CD4-positive, alpha-beta memory T cell (primary cell): ENCODE data around the gene ATP2C2. TPM values are rescaled to one million over a fixed set of nuclear protein-coding genes. Genes with fewer than 3 reads are reported as not detected.
A peak's percentile ranks its signal among the peaks of the same experiment; 100 is the strongest.

Experiments used
- CTCF ChIA-PET: fragments of 350-600 bp; sonication (Branson Sonifier 250); formaldehyde crosslinking; loops from one replicate; lab custom pipeline; 2021; ENCODE audit warnings: inconsistent platforms; ENCODE audit not compliant: partially characterized antibody; lab: Charles Lee
- POLR2A ChIA-PET: fragments of 350-600 bp; sonication (Branson Sonifier 250); formaldehyde crosslinking; loops from one replicate; lab custom pipeline; 2021; ENCODE audit not compliant: partially characterized antibody; lab: Charles Lee
- DNase-seq, 5 donors: peaks; one replicate each; pipeline versions ENCODE4 v3.0.0 to v3.0.0-alpha.2; 2020 to 2022; ENCODE audit warnings: mixed read lengths in 1 of 5
- H3K27ac ChIP-seq: one replicate; pipeline ENCODE4 v1.7.0; 2013; ENCODE audit warnings: low read depth, low read length
- H3K27me3 ChIP-seq: 2 replicates; pipeline ENCODE4 v1.7.0; 2013; ENCODE audit warnings: mild to moderate bottlenecking, low read length, moderate library complexity; ENCODE audit not compliant: insufficient read depth
- H3K36me3 ChIP-seq: 2 replicates; pipeline ENCODE4 v1.7.0; 2013; ENCODE audit warnings: mild to moderate bottlenecking, low read length, moderate library complexity; ENCODE audit not compliant: insufficient read depth
- H3K4me1 ChIP-seq: 2 replicates; pipeline ENCODE4 v1.7.0; 2013; ENCODE audit warnings: mild to moderate bottlenecking, low read length, moderate library complexity; ENCODE audit not compliant: insufficient read depth
- H3K4me3 ChIP-seq, 2 donors: one replicate each; pipeline ENCODE4 v1.7.0; 2013; ENCODE audit warnings: low read length in 2 of 2, mild to moderate bottlenecking in 1 of 2
- H3K9me3 ChIP-seq, 2 donors: one replicate each; pipeline ENCODE4 v1.7.0; 2013; ENCODE audit warnings: low read length in 2 of 2, control low read depth in 1 of 2; ENCODE audit not compliant: control insufficient read depth in 1 of 2
- H3K27ac Mint-ChIP-seq, 7 donors: one replicate each; pipeline ENCODE4 v1.8.0; 2020 to 2021; ENCODE audit warnings: mixed read lengths in 7 of 7, mild to moderate bottlenecking in 6 of 7, inconsistent platforms in 3 of 7, moderate library complexity in 3 of 7
- H3K27me3 Mint-ChIP-seq, 2 donors: one replicate each; pipeline ENCODE4 v1.8.0; 2020 to 2021; ENCODE audit warnings: mixed read lengths in 2 of 2
- H3K36me3 Mint-ChIP-seq, 2 donors: one replicate each; pipeline ENCODE4 v1.8.0; 2020 to 2021; ENCODE audit warnings: mixed read lengths in 2 of 2, inconsistent platforms in 1 of 2, mild to moderate bottlenecking in 1 of 2
- H3K4me1 Mint-ChIP-seq, 4 donors: one replicate each; pipeline ENCODE4 v1.8.0; 2020 to 2021; ENCODE audit warnings: mixed read lengths in 4 of 4, mild to moderate bottlenecking in 1 of 4
- H3K4me3 Mint-ChIP-seq, 8 donors: one replicate each; pipeline ENCODE4 v1.8.0; 2020 to 2021; ENCODE audit warnings: mixed read lengths in 8 of 8, mild to moderate bottlenecking in 7 of 8, moderate library complexity in 6 of 8, inconsistent platforms in 3 of 8
- H3K9me3 Mint-ChIP-seq, 8 donors: one replicate each; pipeline ENCODE4 v1.8.0; 2020 to 2021; ENCODE audit warnings: mixed read lengths in 8 of 8, mild to moderate bottlenecking in 5 of 8, inconsistent platforms in 3 of 8, moderate library complexity in 1 of 8
- intact Hi-C: fragments of 100-400 bp; cut with micrococcal nuclease; formaldehyde crosslinking; loops from one replicate; pipeline ENCODE4 v1.15.1; 2023
- polyA plus RNA-seq, 2 donors: library from polyadenylated mRNA; unstranded; fragments of 300-500 nt; fragmentation: Illumina TruSeq; gene quantifications; one replicate each; pipeline ENCODE4 v1.2.3, GENCODE V29; 2021
- total RNA-seq, 2 experiments: library from RNA; stranded (reverse); gene quantifications; one replicate each; pipeline ENCODE4 v1.2.3, GENCODE V29; 2021

ATP2C2 gene
- total and polyA plus RNA-seq, 4 experiments from 2014 or later, result not detected

DNA sequence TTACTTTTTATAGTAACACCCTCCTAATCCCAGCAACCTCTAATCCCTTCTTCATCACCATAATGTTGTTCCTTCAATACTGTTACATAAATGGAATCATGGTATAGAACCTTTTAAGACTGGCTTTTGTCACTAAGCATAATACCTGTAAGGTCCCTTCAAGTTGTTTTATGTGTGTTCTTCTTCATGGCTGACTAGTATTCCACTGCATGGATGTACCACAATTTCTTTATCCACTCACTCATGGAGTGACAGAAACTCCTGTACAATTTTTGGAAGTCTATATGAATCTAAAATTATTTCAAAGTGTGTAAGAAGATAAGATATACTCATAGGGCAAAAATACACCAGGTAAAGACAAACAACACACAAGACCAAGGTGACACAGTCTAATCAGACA lies 99.4 kb downstream of the ATP2C2 start:
- H3K9me3 ChIP-seq, result peaks cover 6 to 7% of the 10 kb centered on the region in 2 donors
- H3K4me3 ChIP-seq, result no peak overlapping the region
- H3K9me3 Mint-ChIP-seq, result peaks cover 0 to 23% (median 10%) of the 10 kb centered on the region in 8 donors
- no peak for DNase-seq
- H3K4me1 ChIP-seq, result no peaks in the 10 kb centered on the region
- H3K4me3 Mint-ChIP-seq, result no peak overlapping the region
- intact Hi-C loops, result no loop called here
- H3K27me3 Mint-ChIP-seq, result no peaks in the 10 kb centered on the region
- no peak overlapping the region for H3K27ac ChIP-seq
- H3K4me1 Mint-ChIP-seq, result peaks cover 0 to under 1% (median 0%) of the 10 kb centered on the region in 4 donors
- H3K27me3 ChIP-seq, result no peaks in the 10 kb centered on the region
- H3K36me3 Mint-ChIP-seq, result peaks cover 45 to 55% of the 10 kb centered on the region in 2 donors
- ChIA-PET CTCF (no interaction called here), POLR2A (no interaction called here)
- peaks cover 8% of the 10 kb centered on the region for H3K36me3 ChIP-seq
- H3K27ac Mint-ChIP-seq, result no peak overlapping the region

DNA sequence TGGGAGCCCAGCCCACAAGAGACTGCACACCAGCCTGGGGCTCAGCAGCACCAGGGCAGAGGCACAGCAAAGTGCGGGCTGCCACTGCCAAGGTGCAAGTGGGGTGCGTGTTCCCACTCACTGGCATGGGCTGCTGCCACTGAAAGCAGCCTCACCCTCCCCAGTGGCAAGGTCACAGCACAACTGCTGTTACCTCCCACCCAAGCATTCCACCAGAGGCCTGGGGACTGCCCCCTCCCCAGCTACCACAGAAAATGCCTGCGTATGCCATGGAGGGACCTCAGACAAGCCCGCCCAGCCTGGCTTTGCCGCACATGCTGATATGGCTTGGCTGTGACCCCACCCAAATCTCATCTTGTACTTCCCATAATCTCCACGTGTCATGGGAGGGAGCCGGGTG lies 103.0 kb downstream of the ATP2C2 start:
- peaks cover 0 to 7% (median under 1%) of the 10 kb centered on the region in 4 donors for H3K4me1 Mint-ChIP-seq
- DNase-seq, result no peak
- Histone ChIP-seq H3K27ac (no peak overlapping the region), H3K27me3 (no peaks in the 10 kb centered on the region), H3K36me3 (no peaks in the 10 kb centered on the region), H3K4me3 (no peak overlapping the region), H3K4me1 (no peaks in the 10 kb centered on the region), H3K9me3 (peaks cover 6 to 7% of the 10 kb centered on the region in 2 donors)
- H3K4me3 Mint-ChIP-seq, result no peak overlapping the region
- no peaks in the 10 kb centered on the region for H3K27me3 Mint-ChIP-seq
- peaks cover 33 to 36% of the 10 kb centered on the region in 2 donors for H3K36me3 Mint-ChIP-seq
- CTCF ChIA-PET, result no interaction called here
- no peak overlapping the region for H3K27ac Mint-ChIP-seq
- intact Hi-C loops, result no loop called here
- POLR2A ChIA-PET, result no interaction called here
- H3K9me3 Mint-ChIP-seq, result peaks cover 2 to 17% (median 9%) of the 10 kb centered on the region in 8 donors

DNA sequence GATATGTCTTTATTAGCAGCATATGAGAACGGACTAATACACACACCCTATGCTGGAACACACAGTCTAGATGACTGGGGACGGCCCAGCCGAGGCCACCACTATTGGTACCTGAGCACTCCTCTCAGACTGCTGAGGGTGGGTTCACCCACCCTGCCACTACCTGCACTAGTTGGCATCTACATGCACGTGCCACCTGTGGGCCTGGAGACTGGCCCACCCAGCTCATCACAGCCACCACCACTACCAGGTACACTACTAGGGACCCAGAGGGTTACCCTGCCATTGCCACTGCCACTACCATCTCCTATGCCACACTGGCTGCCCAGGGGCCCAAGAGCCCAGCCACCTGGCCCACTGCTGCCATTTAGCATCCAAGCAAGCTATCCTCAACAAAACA lies 103.6 kb downstream of the ATP2C2 start:
- no peak overlapping the region for H3K27ac Mint-ChIP-seq
- CTCF ChIA-PET, result no interaction called here
- H3K9me3 Mint-ChIP-seq, result peaks cover 2 to 11% (median 8%) of the 10 kb centered on the region in 8 donors
- H3K4me3 ChIP-seq, result no peak overlapping the region
- peaks cover 6 to 7% of the 10 kb centered on the region in 2 donors for H3K9me3 ChIP-seq
- H3K36me3 Mint-ChIP-seq, result peaks cover 26 to 30% of the 10 kb centered on the region in 2 donors
- intact Hi-C loops, result no loop called here
- no peaks in the 10 kb centered on the region for H3K4me1 ChIP-seq
- POLR2A ChIA-PET, result no interaction called here
- DNase-seq, result no peak
- H3K36me3 ChIP-seq, result no peaks in the 10 kb centered on the region
- no peak overlapping the region for H3K4me3 Mint-ChIP-seq
- H3K27me3 Mint-ChIP-seq, result no peaks in the 10 kb centered on the region
- no peaks in the 10 kb centered on the region for H3K27me3 ChIP-seq
- H3K27ac ChIP-seq, result no peak overlapping the region
- H3K4me1 Mint-ChIP-seq, result peaks cover 0 to 7% (median under 1%) of the 10 kb centered on the region in 4 donors

DNA sequence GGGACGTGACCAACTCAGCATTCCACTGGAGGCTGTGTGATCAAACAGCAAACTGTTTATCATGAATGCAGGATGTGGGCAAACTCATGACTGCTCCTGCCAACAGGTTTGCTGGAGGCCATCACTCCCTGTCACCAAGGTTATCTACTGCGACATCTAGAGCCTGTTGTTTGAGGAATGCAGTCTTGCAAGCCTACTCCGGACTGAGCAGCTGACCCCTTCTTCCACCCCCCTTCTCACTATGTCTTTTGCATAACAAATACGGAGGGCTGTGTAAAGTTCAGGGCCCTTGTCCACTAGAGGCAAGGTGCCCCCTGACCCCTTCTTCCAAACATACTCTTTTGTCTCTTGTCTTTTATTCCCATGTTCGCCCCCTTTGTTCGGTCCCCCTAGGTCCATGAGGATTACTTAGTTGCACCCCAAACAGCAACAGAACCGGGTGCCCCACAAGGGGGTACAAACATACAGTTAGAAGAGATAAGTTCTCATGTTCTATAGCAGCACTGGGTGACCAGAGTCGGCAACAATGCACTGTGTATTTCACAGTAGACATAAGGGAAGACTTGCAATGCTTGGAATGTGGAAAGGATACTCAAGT lies 107.4 kb downstream of the ATP2C2 start:
- POLR2A ChIA-PET, result no interaction called here
- intact Hi-C loops, result no loop called here
- Mint-ChIP-seq H3K27me3 (no peaks in the 10 kb centered on the region), H3K36me3 (peaks cover 17 to 26% of the 10 kb centered on the region in 2 donors), H3K9me3 (peaks cover 0 to 5% (median 2%) of the 10 kb centered on the region in 8 donors), H3K4me3 (no peak overlapping the region), H3K27ac (peak overlapping the region in 2 of 7 donors; percentile 44 to 47), H3K4me1 (peaks cover 0 to 7% (median under 1%) of the 10 kb centered on the region in 4 donors)
- Histone ChIP-seq H3K27ac (no peak overlapping the region), H3K4me3 (no peak overlapping the region), H3K36me3 (no peaks in the 10 kb centered on the region), H3K27me3 (no peaks in the 10 kb centered on the region), H3K9me3 (no peaks in the 10 kb centered on the region), H3K4me1 (no peaks in the 10 kb centered on the region)
- DNase-seq, result peak in 1 of 5 donors; percentile 5
- CTCF ChIA-PET, result no interaction called here

DNA sequence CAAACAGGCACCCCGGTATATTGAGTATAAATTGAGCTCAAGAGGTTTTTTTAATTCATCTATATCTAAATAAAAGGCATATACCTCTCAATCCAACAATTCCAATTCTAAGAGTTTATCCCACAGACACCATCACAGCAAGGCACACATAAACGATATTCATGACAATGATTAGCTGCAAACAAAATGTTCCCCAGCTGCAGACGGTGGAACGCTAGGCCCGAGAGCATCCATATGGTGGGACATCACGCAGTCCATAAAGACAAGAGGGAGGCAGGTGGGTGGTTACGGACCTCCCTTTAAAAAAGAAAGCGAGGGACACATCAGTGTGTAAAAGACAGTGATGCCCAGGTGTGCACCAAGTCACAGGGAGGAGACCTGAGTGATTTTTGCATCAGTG lies 108.1 kb downstream of the ATP2C2 start:
- peak overlapping the region in 1 of 7 donors; percentile 50 for H3K27ac Mint-ChIP-seq
- no peak overlapping the region for H3K27ac ChIP-seq

DNA sequence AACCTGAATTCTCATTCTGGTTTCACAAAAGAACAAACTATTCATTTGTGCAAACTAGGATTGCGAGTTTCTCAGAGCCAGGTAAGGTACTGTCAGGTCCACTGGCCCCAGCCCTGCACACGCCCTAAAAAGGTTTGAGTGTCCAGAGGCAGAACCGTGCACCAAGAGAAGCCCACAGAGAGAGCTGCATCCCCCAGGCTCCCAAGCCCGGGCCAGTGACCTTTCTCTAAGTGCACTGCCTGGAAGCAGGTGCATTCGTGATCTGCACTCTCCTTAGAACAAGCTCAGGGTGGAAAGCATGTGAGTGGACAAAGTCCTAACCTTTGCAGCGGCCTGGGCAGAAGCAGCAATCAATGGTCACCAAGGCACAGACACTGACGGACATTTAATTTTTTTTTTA lies 109.3 kb downstream of the ATP2C2 start:
- no peaks in the 10 kb centered on the region for H3K9me3 ChIP-seq
- no peak overlapping the region for H3K4me3 ChIP-seq
- Mint-ChIP-seq H3K27me3 (no peaks in the 10 kb centered on the region), H3K9me3 (peaks cover 0 to 5% (median 0%) of the 10 kb centered on the region in 8 donors), H3K36me3 (peaks cover 12 to 26% of the 10 kb centered on the region in 2 donors), H3K27ac (peak overlapping the region in 1 of 7 donors; percentile 36), H3K4me3 (no peak overlapping the region), H3K4me1 (peaks cover 0 to 7% (median under 1%) of the 10 kb centered on the region in 4 donors)
- peaks cover 3% of the 10 kb centered on the region for H3K36me3 ChIP-seq
- ChIA-PET POLR2A (no interaction called here), CTCF (interaction anchor here (1.0 to 1.1 kb wide), 2 partner anchors 28 to 33 kb away, joined by 3 read pairs; no protein-coding TSS in a partner anchor)
- H3K4me1 ChIP-seq, result no peaks in the 10 kb centered on the region
- intact Hi-C loops, result no loop called here
- no peak for DNase-seq
- H3K27me3 ChIP-seq, result no peaks in the 10 kb centered on the region
- no peak overlapping the region for H3K27ac ChIP-seq

More for the DNA sequence above, 108.1 kb downstream of the ATP2C2 start:
- H3K27me3 ChIP-seq, result no peaks in the 10 kb centered on the region
- intact Hi-C loops, result no loop called here
- DNase-seq, result no peak
- H3K4me1 Mint-ChIP-seq, result peaks cover 0 to 7% (median under 1%) of the 10 kb centered on the region in 4 donors
- ChIA-PET POLR2A (interaction anchor here (0.7 kb wide), 1 partner anchor 165 kb away, joined by 3 read pairs; no protein-coding TSS in a partner anchor), CTCF (no interaction called here)
- no peaks in the 10 kb centered on the region for H3K27me3 Mint-ChIP-seq
- H3K9me3 Mint-ChIP-seq, result peaks cover 0 to 5% (median 2%) of the 10 kb centered on the region in 8 donors
- H3K4me3 ChIP-seq, result no peak overlapping the region
- H3K36me3 Mint-ChIP-seq, result peaks cover 12 to 27% of the 10 kb centered on the region in 2 donors
- no peaks in the 10 kb centered on the region for H3K9me3 ChIP-seq
- no peaks in the 10 kb centered on the region for H3K36me3 ChIP-seq
- H3K4me1 ChIP-seq, result no peaks in the 10 kb centered on the region
- no peak overlapping the region for H3K4me3 Mint-ChIP-seq

DNA sequence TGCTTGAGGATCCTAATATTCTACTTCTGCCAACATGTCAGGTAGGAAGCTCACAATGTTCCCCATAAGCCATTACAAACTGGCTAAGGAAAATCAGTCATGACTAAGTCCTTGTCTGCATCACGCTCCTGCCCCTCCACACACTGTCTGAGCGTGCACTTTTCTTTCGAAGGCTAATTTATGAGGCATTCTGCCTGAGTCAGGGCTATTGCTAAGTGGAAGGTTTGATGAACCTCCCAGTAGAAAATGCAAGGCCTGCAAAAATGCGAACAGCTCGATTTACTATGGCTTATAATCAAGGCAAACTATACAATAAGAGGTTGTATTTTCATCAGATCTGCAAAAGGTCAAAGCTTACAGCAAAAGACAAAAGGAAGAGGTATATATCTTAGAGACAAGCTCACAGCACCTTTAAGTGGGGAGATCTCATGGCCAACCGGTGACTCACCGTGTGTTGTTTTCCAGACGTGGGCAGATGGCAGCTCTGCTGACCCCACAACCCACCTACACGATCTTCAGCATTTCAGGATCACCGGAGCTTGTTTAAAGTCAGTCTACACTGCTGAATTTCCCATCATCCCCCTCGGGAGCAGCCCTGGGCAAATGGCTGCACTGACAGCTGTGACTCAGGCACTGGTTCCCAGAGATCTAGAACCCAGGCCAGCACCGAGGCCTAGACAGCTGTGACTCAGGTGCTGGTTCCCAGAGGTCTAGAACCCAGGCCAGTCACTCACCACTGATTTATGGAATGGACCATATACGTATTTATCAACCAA lies 110.0 kb downstream of the ATP2C2 start:
- Histone ChIP-seq H3K9me3 (no peaks in the 10 kb centered on the region), H3K4me3 (no peak overlapping the region), H3K4me1 (no peaks in the 10 kb centered on the region), H3K36me3 (peaks cover 6% of the 10 kb centered on the region), H3K27me3 (no peaks in the 10 kb centered on the region), H3K27ac (no peak overlapping the region)
- Mint-ChIP-seq H3K9me3 (peaks cover 0 to 5% (median 0%) of the 10 kb centered on the region in 8 donors), H3K36me3 (peaks cover 16 to 33% of the 10 kb centered on the region in 2 donors), H3K4me1 (peaks cover 0 to 5% (median under 1%) of the 10 kb centered on the region in 4 donors), H3K27ac (peak overlapping the region in 1 of 7 donors; percentile 68), H3K27me3 (no peaks in the 10 kb centered on the region), H3K4me3 (no peak overlapping the region)
- POLR2A ChIA-PET, result interaction anchor here (1.0 kb wide), 1 partner anchor 11 kb away, joined by 3 read pairs; no protein-coding TSS in a partner anchor
- intact Hi-C loops, result no loop called here
- CTCF ChIA-PET, result interaction anchor here (1.0 to 1.4 kb wide), 3 partner anchors 13 to 32 kb away, joined by 3 read pairs; no protein-coding TSS in a partner anchor
- DNase-seq, result no peak
